NCI-H1048 (cell line): ENCODE measurements around the gene PARD6B.
"Not testable (repeated sequence)": the region's sequence is repeated elsewhere in the genome, so short reads cannot be mapped to it uniquely, and the experiment has no call there.

Source experiments
- DNase-seq: peaks from one replicate; lab custom pipeline; 2025; lab: John Stamatoyannopoulos, UW

Gene PARD6B

GRCh38 chr20:50799890-50800550 lies 68.6 kb downstream of the PARD6B start:
- no peak for DNase-seq

GRCh38 chr20:50800986-50801746 lies 69.8 kb downstream of the PARD6B start:
- DNase-seq: not testable (repeated sequence)

DNA sequence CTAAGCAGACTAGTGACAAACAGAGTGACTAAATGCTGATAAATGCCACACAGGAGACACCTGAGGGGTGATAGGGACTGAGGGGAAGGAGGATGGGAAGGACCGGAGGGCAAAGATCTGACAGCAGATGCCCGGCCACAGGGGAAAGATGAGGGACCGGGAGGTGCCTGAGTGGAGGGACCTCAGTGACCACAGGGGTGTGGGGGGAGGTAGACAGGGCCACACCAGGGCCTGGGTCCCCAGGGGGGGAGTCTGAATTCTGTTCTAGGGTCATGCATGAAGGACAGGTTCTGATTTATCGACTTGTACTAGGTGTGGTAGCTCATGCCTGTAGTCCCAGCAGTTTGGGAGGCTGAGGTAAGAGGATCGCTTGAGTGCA lies 70.4 kb downstream of the PARD6B start:
- no peak for DNase-seq

GRCh38 chr20:50802289-50802688 lies 70.9 kb downstream of the PARD6B start:
- no peak for DNase-seq

GRCh38 chr20:50804437-50805348 lies 73.3 kb downstream of the PARD6B start:
- DNase-seq: peak; percentile 47

DNA sequence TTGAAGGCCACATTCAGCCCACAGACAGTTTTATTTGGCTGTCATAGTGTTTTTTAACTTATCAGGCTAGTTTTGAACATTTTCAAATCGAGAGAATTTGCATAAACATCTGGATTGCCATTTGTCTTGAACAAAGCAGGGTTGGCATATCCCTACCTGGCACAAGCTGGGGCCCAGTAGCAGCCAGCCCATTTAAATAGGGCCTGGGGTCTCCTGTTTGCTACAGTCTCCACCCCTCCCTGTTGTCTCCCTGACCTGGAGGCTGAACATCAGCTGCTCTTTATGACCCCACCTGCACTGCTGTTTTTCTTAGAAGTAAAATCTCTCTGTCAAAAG lies 73.9 kb downstream of the PARD6B start:
- DNase-seq: no peak

DNA sequence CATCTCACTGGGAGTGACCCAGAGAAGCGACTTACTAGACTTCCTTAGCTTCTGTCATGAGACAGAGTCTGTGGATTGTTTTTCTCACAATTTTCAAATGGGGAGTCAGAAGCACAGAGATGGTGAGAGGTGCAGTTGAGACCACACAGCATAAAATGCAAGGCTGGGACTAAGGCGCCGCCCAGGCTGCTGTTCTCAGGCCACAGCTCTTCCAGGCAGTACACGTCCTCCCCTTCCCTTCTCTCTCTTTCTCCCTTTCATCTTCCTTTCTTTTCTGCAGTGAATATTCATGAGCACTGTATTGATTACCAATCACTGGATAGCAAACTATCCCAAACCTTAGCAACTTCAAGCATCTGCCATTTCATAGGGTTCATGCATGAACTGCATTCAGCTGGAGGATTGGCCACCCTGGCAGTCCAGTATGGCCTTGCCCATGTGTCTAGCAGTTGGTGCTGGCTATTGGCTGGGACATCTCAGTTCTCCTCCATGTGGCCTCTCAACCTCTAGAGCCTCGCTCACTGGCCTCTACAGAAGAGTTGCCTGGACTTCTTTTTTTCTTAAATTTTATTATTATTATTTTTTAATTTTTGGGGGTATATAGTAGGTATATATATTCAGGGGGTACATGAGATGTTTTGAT lies 74.9 kb downstream of the PARD6B start:
- no peak for DNase-seq
